ENCODE results near the gene PAPPA.

DNA sequence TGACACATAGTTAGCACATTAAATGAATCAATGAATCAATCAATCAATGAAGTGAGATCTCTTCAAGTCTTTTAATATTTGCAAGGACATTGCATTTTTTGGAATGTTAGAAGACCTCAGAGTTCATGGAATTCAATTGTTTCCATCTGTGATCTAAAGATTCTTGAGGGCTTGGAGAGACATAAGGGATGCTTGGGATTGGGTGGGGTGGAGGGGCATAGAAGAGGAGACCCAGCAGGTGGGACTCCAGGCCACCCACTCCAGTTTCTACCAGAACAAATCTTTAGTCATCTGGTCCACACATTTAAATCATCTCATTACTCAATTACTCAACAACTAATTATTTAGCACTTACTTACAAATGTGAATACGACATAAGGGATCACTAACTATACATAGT, 282.5 kb downstream of the PAPPA start:
- TF ChIP-seq POLR2AphosphoS5 (IDR thresholded peaks at IDR 0.05) (no peak), POLR2A (IDR thresholded peaks at IDR 0.05) (no peak)

All from suprapubic skin (tissue), 4 donors.